HG02870 (cell line): ENCODE measurements around the gene SLC13A2.

Experiments used
- ATAC-seq: cut with Tn5 transposase; IDR thresholded peaks from one replicate; pipeline ENCODE4 v1.9.1; 2021; ENCODE audit warnings: mild to moderate bottlenecking, moderate library complexity; ENCODE audit not compliant: unreplicated experiment

Gene SLC13A2

GRCh38 chr17:28492352-28493310 lies 19.2 kb downstream of the SLC13A2 start:
- ATAC-seq: no peak

DNA sequence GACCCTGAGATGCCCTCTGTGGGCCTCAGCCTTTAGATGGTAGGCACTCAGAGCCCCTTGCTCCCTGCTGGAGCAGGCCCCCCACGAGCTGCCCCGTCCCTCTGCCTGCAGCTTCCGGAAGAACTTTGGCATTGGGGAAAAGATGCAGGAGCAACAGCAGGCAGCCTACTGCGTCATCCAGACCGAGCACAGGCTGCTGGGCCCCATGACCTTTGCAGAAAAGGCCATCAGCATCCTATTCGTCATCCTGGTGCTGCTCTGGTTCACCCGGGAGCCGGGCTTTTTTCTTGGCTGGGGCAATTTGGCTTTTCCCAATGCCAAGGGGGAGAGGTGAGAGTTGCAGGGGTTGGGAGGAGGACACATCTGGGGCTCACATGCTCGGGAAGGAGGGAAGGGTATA lies 20.0 kb downstream of the SLC13A2 start:
- no peak for ATAC-seq

- ATAC-seq: no peak
Observed at GRCh38 chr17:28494445-28495188, 21.2 kb downstream of the SLC13A2 start.

DNA sequence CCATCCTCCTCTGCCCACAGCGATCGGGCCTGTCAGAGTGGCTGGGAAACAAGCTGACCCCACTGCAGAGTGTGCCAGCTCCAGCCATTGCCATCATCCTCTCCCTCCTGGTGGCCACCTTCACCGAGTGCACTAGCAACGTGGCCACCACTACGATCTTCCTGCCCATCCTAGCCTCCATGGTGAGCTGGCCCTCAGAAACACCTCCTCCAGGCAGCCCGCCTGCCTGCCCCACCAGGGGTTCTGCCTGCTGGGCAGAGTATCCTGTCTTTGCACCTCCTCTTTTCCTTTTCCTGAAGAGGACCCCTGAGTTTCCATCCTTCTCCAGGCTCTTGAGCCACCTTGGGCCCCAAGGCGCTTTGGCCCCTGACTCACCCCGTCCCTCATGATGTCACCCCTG lies 22.2 kb downstream of the SLC13A2 start:
- no peak for ATAC-seq

DNA sequence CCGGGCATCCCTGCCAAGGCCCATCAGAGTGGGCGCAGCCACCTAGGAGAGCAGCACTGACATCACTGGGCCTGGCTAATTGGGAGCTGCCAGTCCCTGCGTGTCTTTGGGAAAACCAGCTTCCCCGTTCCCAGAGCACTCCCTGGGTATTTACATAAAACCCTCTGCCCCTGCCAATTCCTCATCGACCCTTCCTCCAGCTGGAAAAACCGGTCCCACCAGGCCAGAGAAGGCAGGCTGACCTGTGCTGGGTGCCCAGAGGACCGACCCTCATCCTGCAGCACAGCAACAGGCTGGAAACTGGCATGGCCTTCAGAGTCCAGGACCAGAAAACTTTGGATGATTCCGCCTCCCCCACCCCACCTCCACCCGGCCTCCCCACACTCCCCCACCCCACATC lies 24.5 kb downstream of the SLC13A2 start:
- no peak for ATAC-seq

DNA sequence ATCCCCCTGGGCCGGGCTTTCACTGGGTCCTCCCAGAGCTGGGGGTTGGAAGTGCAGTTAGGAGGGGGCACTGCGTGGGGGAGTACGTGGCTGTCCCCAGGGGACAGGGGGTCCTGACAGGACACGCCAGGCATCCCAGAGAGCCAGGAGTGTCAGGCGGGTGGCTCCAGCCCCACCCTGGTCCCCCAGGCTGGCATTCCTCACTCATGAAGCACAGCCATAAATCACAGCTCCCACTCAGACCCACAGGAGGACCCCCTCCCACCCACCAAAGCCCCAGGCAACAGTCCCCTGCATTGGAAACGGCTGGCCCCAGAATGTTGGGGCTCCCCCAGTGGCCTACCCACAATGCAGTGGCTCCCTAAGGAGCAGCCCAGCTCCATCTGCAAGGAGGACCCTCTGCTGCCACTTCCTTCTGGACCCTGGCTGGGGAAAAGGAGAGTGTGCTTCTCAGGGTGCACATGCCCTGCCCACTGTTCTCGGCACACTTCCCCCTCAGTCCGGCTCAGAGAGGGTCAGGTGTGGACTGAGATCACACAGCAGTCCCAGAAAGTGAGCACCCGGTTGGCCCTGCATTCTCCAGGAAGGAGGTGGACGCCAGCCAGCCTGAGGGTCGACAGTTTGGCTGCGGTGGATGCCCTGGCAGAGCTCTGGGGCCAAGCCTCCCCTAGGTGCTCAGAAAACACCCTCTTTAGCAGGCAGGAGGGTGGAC lies 25.4 kb downstream of the SLC13A2 start:
- no peak for ATAC-seq

GRCh38 chr17:28499364-28499664 lies 25.9 kb downstream of the SLC13A2 start:
- no peak for ATAC-seq

DNA sequence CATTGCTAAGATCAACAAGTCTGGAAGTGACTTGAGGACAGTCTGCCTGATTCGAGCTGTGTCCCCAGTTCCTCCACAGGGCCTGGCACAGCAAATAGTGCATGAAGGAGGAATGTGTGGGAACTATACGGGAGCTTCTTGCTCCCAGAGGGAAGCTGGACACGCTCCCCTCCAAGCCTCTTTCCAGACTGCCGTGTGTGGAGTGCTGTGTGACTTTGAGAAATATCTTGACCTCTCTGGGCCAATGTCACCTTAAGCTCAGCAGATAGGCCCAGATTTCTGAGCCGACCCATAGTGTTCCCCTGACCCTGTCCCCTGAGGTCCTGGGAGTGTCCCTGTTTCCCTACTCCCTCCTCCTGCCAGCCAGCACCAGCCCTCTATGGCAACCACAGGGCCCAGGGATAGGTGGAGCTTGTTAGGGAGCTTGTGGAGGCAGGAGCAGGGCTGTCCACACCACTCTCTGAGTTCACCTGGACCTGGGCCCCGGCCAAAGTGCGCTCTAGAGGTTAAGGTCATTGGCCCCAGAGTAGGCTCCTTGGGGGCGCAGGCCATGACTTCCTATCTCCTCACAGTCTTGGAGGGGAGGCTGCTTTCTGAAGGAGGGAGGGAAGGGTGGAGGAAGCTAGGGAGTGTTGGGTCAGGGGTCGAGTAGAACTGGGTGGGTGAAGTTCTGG lies 26.4 kb downstream of the SLC13A2 start:
- no peak for ATAC-seq

- ATAC-seq: peak; percentile 78
Observed at GRCh38 chr17:28500712-28501379, 27.4 kb downstream of the SLC13A2 start.

GRCh38 chr17:28501421-28502284 lies 28.2 kb downstream of the SLC13A2 start:
- ATAC-seq: no peak

DNA sequence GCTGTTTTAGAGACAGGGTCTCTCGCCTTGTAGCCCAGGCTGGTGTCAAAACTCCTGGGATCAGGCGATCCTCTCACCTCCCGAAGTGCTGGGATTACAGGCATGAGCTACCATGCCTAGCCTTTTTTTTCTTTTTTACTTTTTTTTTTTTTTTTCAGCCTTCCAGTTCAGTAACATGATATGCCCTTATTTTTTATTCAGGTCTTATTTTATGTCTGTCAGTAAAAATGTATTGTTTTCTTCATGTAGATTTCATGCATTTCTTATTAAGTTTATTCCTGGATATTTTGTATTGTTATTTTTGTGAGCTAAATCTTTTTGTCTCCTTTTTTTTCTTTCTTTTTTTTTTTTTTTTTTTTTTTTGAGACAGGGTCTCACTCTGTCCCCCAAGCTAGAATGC lies 30.0 kb downstream of the SLC13A2 start:
- ATAC-seq: no peak

- no peak for ATAC-seq
Observed at GRCh38 chr17:28505986-28506665, 32.7 kb downstream of the SLC13A2 start, which contains the start of gene FOXN1. TSS of gene FOXN1 (plus strand) at chr17:28506348. CDS start at chr17:28523970, 17,622 bp downstream.

- ATAC-seq: no peak
Observed at GRCh38 chr17:28506763-28507487, 33.5 kb downstream of the SLC13A2 start.

DNA sequence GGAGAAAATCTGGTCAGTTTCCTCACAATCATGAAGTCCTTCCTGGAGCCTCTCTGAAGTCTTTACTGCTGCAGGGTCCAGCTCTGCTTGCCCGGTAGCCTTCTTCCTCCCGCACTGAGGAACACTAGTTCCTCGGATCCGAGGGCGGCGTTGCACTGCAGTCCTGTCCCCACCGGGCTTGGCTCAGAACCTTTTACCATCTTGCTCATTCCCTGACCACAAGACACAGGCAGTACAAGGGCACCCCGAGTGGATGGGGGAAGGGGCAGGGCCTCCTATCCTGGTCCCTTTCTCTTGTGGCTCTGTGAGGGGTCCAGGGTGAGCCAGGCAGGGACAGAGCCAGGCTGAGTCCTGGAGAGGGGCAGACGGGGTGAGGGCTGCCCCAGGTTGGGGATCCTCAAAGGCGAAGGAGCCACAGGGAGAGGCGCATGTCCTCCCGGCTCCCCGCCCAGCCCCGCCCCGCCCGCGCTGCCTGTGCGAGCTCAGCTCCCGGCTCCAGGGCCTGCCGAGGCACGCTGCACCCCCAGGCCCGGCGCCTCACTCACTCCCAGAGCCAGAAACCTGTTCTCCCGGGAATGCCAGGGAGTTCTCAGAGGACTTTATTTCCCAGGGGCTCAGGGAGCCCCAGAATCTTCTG lies 34.2 kb downstream of the SLC13A2 start:
- no peak for ATAC-seq

DNA sequence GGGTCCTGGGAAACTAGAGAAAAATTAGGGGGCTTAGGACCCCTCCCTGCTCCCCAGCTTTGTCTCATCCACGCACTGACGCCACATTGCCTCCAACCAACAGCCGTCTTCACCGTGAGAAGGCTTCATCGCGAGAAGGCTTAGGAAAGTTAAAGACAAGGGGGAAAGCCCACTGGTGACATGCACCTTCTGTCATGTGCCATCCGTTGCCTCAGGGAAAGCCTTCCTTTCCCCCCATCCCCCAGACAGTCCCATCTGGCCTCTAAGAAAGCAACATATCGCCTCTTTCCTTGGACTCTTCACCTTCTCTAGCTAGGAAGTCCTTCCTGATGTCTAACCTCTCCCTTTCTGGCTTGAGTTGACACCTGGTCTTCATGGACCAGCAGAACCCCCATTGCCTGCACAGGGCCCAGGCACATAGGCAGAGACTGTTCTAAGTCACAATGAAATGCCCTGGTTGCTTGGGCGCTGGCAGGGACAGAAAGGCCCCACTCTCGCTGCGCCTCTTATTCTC lies 34.8 kb downstream of the SLC13A2 start:
- ATAC-seq: no peak

- no peak for ATAC-seq
Observed at GRCh38 chr17:28509789-28510188, 36.3 kb downstream of the SLC13A2 start.

DNA sequence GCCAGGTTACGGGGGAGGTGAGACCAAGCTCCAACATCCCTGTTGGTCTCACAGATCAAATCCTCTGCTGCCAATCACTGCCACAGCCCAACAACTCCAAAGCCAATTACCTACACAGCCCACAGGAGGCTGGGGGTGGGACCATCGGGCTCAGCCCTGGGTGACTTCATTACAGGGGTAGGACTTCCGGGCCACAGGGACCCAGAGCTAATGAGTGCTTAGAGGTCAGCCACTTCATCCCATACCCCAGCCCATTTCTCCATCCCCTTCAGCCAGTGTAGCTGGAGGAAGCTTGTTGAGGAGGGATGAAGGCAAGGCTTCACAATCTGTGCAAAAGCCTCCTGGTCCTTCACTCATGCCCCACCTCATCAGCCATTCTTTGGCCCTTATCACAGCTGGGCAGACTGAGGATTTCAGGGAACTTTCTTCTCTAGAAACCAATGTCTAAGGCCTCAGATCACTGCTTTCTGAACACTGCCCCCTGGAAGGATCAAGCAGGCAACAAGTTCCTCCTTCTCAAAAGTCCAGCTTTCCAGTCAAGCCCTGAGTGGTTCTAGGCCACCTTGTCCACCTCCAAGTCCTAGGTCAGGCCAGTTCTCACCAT lies 38.5 kb downstream of the SLC13A2 start:
- ATAC-seq: no peak
